ENCODE measurements around the gene TOP3B.

Gene TOP3B

GRCh38 chr22:21932347-21932746 lies 50.2 kb downstream of the TOP3B start:
- no peak overlapping the region for H3K4me3 ChIP-seq (ENCODE audit: low read length)
- DNase-seq (ENCODE audit: low read depth), result no peak
- TF ChIP-seq CTCF (conservative IDR thresholded peaks at IDR 0.05; ENCODE audit: low read depth, low read length), result no peak

DNA sequence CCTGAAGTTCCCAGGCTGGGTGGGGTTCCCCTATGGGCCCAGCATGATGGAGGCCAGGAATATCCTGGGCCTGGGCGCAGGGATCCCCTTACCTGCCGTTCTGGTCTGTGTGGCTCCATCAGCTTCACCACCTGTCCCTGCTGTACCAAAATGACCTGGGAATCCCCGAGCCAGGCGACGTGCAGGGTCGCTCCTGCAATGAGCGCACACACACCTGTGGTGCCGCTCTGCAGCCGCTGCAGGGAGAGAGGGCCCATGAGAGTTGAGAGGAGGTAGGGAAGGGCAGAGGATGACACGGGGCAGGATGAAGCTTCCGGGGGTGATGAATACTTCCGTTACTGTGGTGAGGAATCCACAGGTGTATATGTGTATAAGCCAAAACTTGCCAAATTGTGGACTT lies 51.5 kb downstream of the TOP3B start:
- no peak for TF ChIP-seq CTCF (conservative IDR thresholded peaks at IDR 0.05; ENCODE audit: low read depth, low read length)
- no peak for DNase-seq (ENCODE audit: low read depth)
- H3K4me3 ChIP-seq (ENCODE audit: low read length), result no peak overlapping the region

DNA sequence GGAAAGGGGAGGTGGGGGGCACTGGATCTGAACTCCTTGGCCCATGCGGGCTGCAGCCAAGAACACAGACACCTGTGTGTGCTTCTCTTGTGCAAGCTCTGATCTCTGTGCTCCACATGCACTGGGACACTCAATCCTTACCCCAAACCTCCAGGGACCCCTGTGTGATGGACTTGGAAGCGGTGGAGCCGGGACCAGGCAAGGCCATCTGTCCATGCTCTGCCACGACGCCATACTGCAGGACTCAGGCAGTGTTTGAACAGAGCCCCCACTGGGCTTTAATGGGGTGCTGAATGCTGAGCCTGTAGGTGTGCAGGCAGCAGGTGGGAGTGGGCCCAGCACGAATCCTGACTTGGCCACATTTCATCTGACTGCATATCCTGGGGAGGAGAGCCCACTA lies 53.3 kb downstream of the TOP3B start:
- DNase-seq (ENCODE audit: low read depth), result no peak

GRCh38 chr22:21928048-21928447 lies 54.5 kb downstream of the TOP3B start:
- no peak for DNase-seq (ENCODE audit: low read depth)
- TF ChIP-seq CTCF (conservative IDR thresholded peaks at IDR 0.05; ENCODE audit: low read depth, low read length), result no peak
- no peak overlapping the region for H3K4me3 ChIP-seq (ENCODE audit: low read length)

More for the DNA sequence above, 53.3 kb downstream of the TOP3B start:
- no peak for TF ChIP-seq CTCF (conservative IDR thresholded peaks at IDR 0.05; ENCODE audit: low read depth, low read length)
- H3K4me3 ChIP-seq (ENCODE audit: low read length), result no peak overlapping the region

- no peak for DNase-seq (ENCODE audit: low read depth)
- TF ChIP-seq CTCF (conservative IDR thresholded peaks at IDR 0.05; ENCODE audit: low read depth, low read length), result no peak
- no peak overlapping the region for H3K4me3 ChIP-seq (ENCODE audit: low read length)
Measured at GRCh38 chr22:21927174-21927823, 55.3 kb downstream of the TOP3B start.

- DNase-seq (ENCODE audit: low read depth), result no peak
- TF ChIP-seq CTCF (conservative IDR thresholded peaks at IDR 0.05; ENCODE audit: low read depth, low read length), result no peak
- no peak overlapping the region for H3K4me3 ChIP-seq (ENCODE audit: low read length)
Measured at GRCh38 chr22:21926728-21927127, 55.9 kb downstream of the TOP3B start.

DNA sequence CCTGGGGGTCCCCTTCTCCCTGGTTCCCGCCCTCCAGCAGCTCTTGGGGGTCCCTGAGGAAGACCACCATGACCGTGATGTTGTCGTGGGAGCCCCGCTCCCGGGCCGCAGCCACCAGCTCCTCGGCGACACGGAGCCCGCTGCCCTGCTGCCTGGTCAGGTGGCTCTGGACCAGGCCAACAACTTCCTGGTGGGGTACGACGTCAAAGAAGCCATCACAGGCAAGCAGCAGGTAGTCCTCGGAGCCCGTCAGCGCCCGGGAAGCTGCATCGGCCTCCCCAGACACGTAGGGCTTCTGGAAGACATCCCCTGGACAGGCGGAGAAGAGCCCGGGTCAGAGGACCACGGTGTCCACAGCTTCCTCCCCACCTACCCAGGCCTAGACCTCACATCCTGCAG lies 59.4 kb downstream of the TOP3B start:
- no peak overlapping the region for H3K4me3 ChIP-seq (ENCODE audit: low read length)
- no peak for TF ChIP-seq CTCF (conservative IDR thresholded peaks at IDR 0.05; ENCODE audit: low read depth, low read length)
- DNase-seq (ENCODE audit: low read depth), result no peak

All from retinal pigment epithelial cell (primary cell).